ENCODE measurements around the gene CHCHD6.

Gene CHCHD6

GRCh38 chr3:126985132-126985985, 281.3 kb downstream of the CHCHD6 start:
- DNase-seq, result no peak

GRCh38 chr3:126986001-126986400, 282.0 kb downstream of the CHCHD6 start:
- no peak for DNase-seq

- DNase-seq, result no peak
These were observed 283.1 kb downstream of the CHCHD6 start for GRCh38 chr3:126987129-126987528.

GRCh38 chr3:126987596-126987995, 283.6 kb downstream of the CHCHD6 start:
- no peak for DNase-seq

- no peak for DNase-seq
These were observed 284.5 kb downstream of the CHCHD6 start for GRCh38 chr3:126988451-126989021.

GRCh38 chr3:126989316-126990023, 285.4 kb downstream of the CHCHD6 start:
- no peak for DNase-seq

GRCh38 chr3:126990024-126990700, 286.1 kb downstream of the CHCHD6 start:
- DNase-seq, result no peak

- DNase-seq, result no peak
These were observed 286.9 kb downstream of the CHCHD6 start for GRCh38 chr3:126990890-126991289.

- DNase-seq, result no peak
These were observed 287.5 kb downstream of the CHCHD6 start for GRCh38 chr3:126991366-126992200.

- DNase-seq, result no peak
These were observed 288.2 kb downstream of the CHCHD6 start for GRCh38 chr3:126992216-126992615.

GRCh38 chr3:126992776-126993175, 288.7 kb downstream of the CHCHD6 start:
- DNase-seq, result no peak

GRCh38 chr3:126993436-126993835, 289.4 kb downstream of the CHCHD6 start:
- no peak for DNase-seq

- no peak for DNase-seq
These were observed 290.7 kb downstream of the CHCHD6 start for GRCh38 chr3:126994661-126995245.

GRCh38 chr3:126995254-126995780, 291.3 kb downstream of the CHCHD6 start:
- no peak for DNase-seq

- DNase-seq, result no peak
These were observed 292.0 kb downstream of the CHCHD6 start for GRCh38 chr3:126995926-126996512.

GRCh38 chr3:126996905-126997304, 292.9 kb downstream of the CHCHD6 start:
- DNase-seq, result no peak

- DNase-seq, result no peak
These were observed 293.5 kb downstream of the CHCHD6 start for GRCh38 chr3:126997455-126998038.

- no peak for DNase-seq
These were observed 294.3 kb downstream of the CHCHD6 start for GRCh38 chr3:126998320-126998719.

GRCh38 chr3:126998728-126999127, 294.7 kb downstream of the CHCHD6 start:
- no peak for DNase-seq

- no peak for DNase-seq
These were observed 295.3 kb downstream of the CHCHD6 start for GRCh38 chr3:126999383-126999782.

GRCh38 chr3:127000119-127000518, 296.1 kb downstream of the CHCHD6 start:
- no peak for DNase-seq

Data from NCI-H187 treated with DMSO at 0.1 percent for 48 hours (cell line).